ENCODE results near the gene PIGL.
"Not testable (repeated sequence)": the region's sequence is repeated elsewhere in the genome, so short reads cannot be mapped to it uniquely, and the experiment has no call there.

Gene PIGL

GRCh38 chr17:16304830-16305229 lies 87.8 kb downstream of the PIGL start:
- DNase-seq, result no peak

DNA sequence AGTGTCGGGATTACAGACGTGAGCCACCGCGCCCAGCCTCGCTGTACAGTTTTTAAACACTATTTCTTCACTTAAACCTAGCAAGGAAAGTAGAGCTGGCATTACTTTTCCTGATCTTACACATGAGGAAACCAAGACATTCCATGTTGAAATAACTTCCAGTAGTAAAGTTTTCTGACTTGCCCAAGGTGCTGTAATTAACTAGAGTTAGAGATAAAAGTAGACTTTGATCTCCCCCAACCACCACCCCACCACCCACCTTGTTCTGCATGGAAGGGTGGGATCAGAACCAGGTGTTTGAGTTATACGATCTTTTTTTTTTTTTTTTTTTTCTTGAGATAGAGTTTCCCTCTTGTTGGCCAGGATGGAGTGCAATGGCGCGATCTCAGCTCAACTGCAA lies 89.2 kb downstream of the PIGL start:
- no peak for DNase-seq

DNA sequence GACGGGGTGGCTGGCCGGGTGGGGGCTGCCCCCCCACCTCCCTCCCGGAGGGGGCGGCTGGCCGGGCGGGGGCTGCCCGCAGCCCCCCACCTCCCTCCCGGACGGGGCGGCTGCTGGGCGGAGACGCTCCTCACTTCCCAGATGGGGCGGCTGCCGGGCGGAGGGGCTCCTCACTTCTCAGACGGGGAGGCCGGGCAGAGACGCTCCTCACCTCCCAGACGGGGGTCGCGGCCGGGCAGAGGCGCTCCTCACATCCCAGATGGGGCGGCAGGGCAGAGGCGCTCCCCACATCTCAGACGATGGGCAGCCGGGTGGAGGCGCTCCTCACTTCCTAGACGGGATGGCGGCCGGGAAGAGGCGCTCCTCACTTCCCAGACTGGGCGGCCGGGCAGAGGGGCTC lies 95.1 kb downstream of the PIGL start:
- not testable (repeated sequence) for DNase-seq

- DNase-seq, result no peak
These were observed 96.4 kb downstream of the PIGL start for GRCh38 chr17:16313139-16314090.

DNA sequence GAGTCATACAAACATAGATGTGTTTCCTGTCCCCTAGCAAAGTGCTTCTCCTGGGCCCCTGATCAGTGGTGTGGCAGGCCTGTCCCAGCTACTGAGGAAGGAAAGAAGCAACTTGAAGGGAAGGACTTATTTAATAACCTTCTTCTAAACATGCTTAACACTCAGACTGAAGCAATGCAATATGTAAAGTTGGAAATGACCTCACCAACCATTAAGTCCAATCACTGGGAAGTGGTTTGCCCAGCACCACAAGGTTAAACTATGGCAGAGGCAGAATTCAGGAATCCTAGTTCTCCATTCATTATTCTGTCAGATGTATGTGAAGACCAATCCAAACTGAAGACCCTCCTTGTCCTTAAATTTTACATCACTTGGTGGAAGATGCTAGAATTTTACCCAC lies 97.2 kb downstream of the PIGL start:
- DNase-seq, result no peak

GRCh38 chr17:16314859-16315258 lies 97.8 kb downstream of the PIGL start:
- no peak for DNase-seq

DNA sequence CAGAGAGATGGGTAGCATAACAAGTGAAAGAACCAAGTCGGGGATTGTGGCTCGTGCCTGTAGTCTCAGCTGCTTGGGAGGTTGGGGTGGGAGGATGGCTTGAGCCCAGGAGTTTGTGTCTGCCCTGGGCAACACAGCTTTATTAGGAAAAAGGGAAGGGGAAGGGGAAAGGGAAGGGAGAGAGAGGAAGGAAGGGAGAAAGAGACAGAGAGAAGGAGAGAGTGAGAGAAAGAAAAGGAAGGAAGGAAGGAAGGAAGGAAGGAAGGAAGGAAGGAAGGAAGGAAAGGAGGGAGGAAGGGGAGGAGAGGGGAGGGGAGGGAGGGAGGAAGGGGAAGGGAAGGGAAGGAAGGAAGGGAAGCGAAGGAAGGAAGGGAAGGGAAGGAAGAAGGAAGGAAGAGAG lies 103.0 kb downstream of the PIGL start:
- no peak for DNase-seq

GRCh38 chr17:16322636-16323035 lies 105.6 kb downstream of the PIGL start:
- no peak for DNase-seq

- DNase-seq, result no peak
These were observed 109.0 kb downstream of the PIGL start for GRCh38 chr17:16325964-16326363.

- no peak for DNase-seq
These were observed 110.0 kb downstream of the PIGL start for GRCh38 chr17:16327018-16327417.

- no peak for DNase-seq
These were observed 112.0 kb downstream of the PIGL start for GRCh38 chr17:16328997-16329396.

GRCh38 chr17:16329519-16330271 lies 112.7 kb downstream of the PIGL start:
- peak in 1 of 56 donors; percentile 2 for DNase-seq

DNA sequence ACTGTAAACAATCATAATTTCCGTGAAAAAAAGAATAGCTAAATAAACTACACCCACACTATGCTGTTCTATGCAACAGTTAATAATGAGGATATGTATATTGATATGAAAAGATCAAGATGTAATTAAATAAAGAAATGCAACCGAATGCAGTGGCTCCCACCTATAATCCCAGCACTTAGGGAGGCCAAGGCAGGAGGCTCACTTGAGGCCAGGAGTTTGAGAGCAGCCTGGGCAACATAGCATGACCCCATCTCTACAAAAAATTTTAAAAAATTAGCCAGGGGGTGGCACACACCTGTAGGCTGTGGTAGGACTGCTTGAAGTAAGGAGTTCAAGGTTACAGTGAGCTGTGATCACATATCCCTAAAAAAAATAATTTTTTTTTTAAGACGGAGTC lies 121.4 kb downstream of the PIGL start:
- DNase-seq, result no peak

GRCh38 chr17:16339402-16339801 lies 122.4 kb downstream of the PIGL start:
- no peak for DNase-seq

- DNase-seq, result no peak
These were observed 122.9 kb downstream of the PIGL start for GRCh38 chr17:16339959-16340358.

DNA sequence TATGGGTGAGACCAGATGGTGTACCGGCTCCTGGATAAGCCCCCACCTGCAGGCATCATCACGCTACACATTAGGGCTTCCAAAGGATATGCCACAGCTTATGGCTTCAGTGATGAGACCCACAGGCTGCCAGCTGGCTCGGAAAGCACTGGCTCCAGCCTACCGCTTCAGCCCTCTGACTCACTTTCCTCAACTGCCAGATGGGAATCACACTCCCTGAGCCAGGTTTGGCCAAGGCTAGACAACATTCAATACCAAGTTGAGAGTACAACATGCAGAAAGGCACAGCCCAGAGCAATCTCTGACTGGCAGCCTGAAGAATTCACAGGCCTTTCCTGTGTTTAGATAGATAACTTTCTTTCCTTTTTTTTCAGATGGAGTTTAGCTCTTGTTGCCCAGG lies 126.0 kb downstream of the PIGL start:
- no peak for DNase-seq

DNA sequence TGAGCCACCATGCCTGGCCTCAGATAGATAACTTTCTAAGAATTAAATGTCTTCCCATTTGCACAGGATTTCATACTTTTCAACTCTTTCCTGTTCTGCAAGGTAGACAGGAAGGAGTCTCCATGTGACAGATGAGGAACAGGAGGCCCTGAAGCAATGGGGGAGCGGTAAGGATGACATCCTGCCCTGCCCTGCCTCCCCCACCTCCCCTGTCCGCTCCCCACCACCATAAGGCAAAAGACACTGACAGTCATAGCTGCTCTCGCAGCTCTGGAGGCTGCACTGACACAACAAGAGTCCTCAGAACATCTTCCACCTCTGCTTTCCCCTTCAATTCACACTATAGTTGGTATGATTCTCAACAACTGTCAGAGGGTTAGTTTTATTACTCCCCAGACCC lies 126.6 kb downstream of the PIGL start:
- peak in 2 of 56 donors; percentile 13 to 26 for DNase-seq

- DNase-seq, result no peak
These were observed 128.6 kb downstream of the PIGL start for GRCh38 chr17:16345565-16345964.

DNA sequence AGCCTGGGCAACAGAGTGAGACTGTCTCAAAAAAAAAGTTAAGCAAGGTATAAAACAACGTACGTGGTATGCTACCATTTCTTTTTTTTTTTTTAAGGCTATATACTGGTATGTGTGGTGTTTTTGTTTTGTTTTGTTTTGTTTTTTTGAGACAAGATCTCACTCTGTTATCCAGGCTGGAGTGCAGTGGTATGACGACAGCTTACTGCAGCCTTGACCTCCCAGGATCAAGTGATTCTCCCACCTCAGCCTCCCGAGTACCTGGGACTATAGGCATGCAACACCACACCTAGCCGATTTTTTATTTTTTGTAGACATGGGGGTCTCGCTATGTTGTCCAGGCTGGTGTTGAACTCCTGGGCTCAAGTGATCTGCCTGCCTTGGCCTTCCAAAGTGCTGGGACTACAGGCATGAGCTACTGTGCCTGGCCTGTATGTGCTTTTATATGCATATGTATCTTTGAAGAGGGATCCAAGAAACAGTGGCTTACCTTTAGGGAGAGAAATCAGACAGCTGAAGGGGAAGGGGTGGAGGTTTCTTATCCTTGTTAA lies 129.8 kb downstream of the PIGL start:
- no peak for DNase-seq

- DNase-seq, result no peak
These were observed 131.6 kb downstream of the PIGL start for GRCh38 chr17:16348586-16348985.

DNA sequence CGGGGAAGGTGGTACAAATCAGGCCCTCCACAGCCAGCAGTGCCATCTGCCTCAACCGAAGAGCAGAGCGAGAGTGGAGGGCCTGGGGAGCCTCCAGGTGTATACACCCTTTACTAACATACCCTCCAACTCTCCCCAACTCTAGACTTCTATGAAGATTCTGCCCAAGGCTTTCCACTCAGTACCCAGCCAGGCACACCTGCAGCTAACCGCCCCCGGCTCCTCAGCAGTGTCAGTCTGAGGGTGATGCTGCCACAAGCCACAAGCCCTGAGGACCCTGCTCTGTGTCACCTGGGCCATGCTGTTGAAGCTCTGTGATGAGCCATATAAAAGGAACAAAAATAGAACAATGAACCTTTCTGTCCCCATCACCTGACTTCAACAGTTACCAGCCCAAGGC lies 132.4 kb downstream of the PIGL start:
- DNase-seq, result no peak

DNA sequence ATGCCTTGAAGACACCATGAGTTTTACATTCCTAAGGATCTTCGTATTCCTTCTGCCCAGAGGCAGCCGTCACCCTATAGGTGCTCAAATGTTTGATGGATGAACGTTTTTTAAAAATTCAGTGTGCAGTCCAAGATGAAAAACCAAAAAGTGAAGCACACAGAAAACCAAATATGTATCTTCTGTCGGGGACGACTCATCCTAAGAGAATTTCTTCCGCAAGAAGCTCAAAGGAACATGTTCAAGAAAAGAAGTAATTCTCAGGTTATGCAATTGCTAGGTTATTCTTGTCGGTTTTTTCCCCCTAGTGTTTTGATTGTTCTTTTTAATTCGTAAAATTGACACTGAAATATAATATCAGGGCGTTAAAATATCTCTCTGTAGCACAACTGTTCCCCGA lies 134.8 kb downstream of the PIGL start:
- DNase-seq, result no peak
